Putamen (tissue), 1 donor: Measurements from ENCODE around the gene ADGRV1.
"Not testable (repeated sequence)": the region's sequence is repeated elsewhere in the genome, so short reads cannot be mapped to it uniquely, and the experiment has no call there.

Experiments used
- DNase-seq: peaks from one replicate; pipeline ENCODE4 v3.0.0-alpha.2; 2016; ENCODE audit warnings: low spot score

The ADGRV1 gene

DNA sequence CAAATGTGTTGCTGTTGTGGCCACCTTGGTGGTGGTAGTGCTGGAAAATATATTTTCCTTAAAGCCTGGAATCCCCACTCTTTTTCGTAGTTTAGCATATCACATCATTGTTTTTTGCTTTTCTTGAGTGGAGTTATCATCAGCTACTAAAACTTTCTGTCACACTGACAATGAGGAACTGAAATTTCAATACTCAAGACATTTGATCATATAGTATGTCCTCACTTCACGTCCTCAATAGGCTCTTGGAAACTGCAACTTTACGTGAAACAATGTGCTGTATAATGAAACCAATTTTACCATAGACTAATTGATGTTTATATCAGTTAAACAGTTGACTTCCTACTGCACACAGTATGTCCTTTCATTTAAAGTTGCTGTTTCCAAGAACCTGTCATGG is 265.8 kb downstream of the ADGRV1 start:
- DNase-seq: no peak

GRCh38 chr5:90830058-90830457 is 271.5 kb downstream of the ADGRV1 start:
- no peak for DNase-seq

GRCh38 chr5:90833753-90834152 is 275.2 kb downstream of the ADGRV1 start:
- no peak for DNase-seq

GRCh38 chr5:90834711-90835110 is 276.1 kb downstream of the ADGRV1 start:
- no peak for DNase-seq

- DNase-seq: no peak
Measured at GRCh38 chr5:90843443-90843842, 284.8 kb downstream of the ADGRV1 start.

DNA sequence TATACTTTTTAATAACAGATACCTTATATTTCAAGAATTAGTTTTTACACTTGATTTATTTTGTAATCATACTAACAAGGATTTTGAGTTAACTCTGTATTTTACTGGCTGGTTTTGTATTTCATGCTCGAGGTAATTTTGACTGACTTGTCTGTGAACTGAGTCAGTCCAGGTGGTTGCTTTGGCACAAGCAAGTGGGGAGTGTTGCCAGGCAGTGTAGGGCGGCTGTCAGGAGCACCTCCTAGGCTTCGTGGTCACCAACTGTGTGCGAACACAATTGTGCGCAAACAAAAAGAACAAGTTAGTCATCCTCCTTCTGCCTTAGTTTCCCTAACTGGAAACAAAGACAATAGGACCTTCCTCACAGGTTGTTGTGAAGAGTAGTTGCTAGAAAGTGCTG is 286.3 kb downstream of the ADGRV1 start:
- DNase-seq: no peak

GRCh38 chr5:90845723-90846554 is 287.3 kb downstream of the ADGRV1 start:
- peak; percentile 10 for DNase-seq

DNA sequence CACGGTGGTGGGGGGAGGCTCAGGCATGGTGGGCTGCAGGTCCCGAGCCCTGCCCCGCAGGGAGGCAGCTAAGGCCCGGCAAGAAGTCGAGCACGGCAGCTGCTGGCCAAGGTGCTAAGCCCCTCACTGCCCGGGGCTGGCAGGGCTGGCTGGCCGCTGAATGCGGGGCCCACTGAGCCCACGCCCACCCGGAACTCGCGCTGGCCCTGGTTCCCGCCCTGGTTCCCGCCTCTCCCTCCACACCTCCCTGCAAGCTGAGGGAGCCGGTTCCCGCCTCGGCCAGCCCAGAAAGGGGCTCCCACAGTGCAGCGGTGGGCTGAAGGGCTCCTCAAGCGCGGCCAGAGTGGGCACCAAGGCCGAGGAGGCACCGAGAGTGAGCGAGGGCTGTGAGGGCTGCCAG is 289.0 kb downstream of the ADGRV1 start:
- DNase-seq: not testable (repeated sequence)

- no peak for DNase-seq
Measured at GRCh38 chr5:90849939-90850338, 291.3 kb downstream of the ADGRV1 start.

GRCh38 chr5:90852531-90852930 is 293.9 kb downstream of the ADGRV1 start:
- no peak for DNase-seq

GRCh38 chr5:90853750-90854149 is 295.2 kb downstream of the ADGRV1 start:
- no peak for DNase-seq

DNA sequence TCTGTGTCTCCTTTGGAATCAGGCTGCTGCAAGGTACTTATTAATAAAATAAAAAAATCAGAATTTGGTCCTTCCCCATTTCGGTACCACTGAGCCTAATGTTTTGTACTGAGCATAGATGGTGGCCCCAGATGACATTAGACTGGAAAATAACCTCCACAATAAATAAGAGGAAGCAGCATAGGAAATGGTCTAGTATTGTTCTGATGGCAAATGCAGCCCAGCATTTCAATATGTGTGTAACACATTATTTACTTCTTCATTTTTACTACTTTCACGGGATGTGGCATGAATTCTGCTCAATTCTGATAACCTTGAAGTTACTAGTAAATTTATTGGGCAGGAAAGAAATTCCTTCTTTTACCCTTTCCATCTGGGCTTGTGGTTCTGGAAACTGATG is 295.6 kb downstream of the ADGRV1 start:
- DNase-seq: no peak

GRCh38 chr5:90855296-90856010 is 296.9 kb downstream of the ADGRV1 start:
- no peak for DNase-seq

DNA sequence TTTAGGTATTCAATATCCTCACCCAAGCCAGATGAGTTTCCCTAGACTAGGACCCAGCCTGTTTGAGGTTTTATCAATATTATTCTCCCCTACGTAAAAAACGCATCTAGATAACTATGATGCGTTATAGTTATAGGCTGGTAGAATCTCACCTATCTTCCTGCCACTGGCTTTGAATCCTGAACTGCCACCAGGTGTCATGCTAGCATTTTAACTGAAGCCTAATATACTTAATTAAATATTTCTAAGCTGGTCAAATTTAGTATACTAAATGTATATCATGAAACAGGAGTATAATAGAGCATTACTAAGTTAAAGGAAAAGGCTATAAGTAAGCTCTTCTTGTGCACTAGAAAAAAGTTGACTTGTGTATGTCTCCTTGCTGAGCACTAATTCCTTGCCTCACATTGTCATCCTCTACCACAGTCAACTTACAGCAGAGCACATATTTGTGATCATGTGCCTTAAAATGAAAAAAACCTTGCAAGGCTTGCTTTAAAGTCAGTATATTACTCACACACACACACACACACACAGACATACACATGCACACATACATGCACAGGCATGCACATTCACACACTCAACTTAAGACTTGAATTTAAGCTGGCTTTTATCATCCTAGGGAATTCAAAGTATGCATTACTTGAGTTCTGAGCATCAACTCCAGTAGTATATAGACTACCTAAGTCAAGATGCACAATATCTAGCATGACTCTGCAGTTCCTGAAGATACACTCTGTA is 303.4 kb downstream of the ADGRV1 start:
- no peak for DNase-seq

DNA sequence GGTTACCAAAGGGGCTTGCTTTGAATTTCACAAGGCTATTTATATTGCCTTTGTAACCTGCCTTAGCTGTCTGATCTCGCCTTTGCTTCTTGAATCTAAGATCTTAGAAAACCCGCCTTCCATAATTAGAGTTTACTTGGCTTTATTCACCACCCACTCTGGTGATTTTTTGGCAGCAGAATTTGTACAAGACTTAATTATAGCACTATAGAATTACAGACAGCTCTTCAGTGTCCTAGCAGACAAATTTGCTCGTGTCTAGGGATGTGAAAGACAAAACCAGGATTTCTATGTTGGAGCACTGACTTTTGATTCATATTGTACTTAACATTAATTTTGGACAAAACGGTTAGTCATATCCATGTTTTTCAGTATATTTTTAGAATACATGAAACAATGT is 306.6 kb downstream of the ADGRV1 start:
- DNase-seq: no peak

GRCh38 chr5:90866333-90866732 is 307.7 kb downstream of the ADGRV1 start:
- peak; percentile 18 for DNase-seq

DNA sequence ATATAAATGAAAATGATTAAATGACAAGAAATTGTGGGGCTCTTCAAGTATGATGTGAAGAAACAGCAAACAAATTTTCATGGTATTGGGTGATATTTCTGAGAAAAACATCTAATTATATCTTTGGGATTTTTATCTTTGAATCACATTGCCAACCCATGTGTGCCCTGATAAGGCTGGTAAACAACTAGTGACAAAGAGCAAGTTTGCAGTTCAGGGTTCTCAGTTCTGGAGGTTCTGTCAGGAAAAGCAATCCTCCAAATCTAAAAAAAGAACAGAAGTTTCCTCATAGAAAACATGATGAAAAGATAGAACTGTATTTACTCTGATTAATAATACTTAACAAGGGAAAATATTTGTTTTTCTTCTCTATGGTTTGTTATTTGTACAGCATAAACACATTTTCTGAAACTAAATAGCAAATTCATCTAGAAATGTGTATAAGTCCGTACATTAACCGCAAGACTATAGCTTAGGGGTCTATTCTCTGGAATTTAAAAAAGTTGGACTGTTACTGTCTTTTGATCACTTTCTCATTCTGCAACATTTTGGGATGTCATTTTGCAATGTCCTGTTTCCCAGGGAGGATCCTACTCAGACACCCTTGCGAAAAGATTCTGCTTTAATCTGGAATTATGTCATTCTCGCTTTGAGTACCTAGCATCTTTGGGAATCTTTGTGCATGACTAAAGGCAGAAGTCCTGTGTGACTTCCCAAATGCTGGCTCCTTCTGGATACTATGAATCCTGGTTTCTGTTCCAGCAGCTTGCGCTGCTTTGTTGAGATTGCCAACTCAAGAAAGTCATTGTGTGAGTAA is 308.5 kb downstream of the ADGRV1 start:
- DNase-seq: no peak

DNA sequence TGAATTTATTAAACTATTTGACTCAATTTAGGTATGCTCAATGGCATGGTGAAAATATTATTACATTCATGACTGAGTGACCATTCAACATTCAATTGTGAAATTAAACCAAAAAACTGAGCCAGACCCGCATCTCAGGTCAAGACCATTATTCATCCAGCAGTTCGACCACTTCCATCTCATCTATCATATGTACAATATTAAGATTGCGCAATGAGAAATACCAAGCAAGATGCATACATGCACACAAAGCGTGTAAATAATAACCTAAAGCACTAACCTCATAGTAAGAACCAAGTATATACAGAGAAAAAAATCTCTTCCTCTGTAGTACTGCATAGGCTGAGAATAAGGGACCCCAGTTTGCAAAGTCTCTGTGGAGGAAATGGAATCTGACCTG is 310.2 kb downstream of the ADGRV1 start:
- no peak for DNase-seq

DNA sequence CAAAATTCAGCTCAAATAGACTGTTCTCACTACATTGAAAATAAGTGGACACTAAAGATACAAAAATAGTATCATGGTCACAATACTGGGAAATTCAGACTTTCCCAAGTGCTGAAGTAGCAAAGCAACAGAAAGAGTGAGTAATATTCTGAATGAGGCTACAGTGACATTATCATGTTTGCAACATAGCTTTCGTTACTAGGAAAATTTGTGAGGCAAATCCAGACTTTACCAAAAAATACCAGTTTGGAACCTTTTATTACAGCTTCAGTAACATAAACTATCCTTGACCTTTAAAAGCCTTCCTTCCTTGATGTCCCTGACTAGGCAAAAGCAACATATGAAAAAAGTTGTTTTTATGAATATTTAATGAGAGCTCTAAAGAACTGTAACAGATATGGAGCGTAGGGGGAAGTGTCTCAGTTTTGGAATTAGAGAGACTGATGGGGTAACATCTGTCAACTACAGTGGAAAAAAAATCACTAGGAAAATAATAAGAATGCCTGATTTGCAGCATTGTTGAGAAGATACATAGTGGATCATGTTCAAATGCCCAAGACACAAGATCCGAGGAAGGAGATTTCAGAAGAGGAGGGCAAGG is 312.9 kb downstream of the ADGRV1 start:
- DNase-seq: no peak

GRCh38 chr5:90873033-90873517 is 314.5 kb downstream of the ADGRV1 start:
- DNase-seq: no peak

- no peak for DNase-seq
Measured at GRCh38 chr5:90874066-90874465, 315.5 kb downstream of the ADGRV1 start.
